Stimulated activated CD4-positive, alpha-beta T cell treated with anti-CD3 and anti-CD28 coated beads, Interleukin-4, amount 100 ng/mL, for 1 hour (primary cell): ENCODE data around the gene TXK.

ENCODE experiments used
- DNase-seq: peaks from one replicate; pipeline ENCODE4 v3.0.0-alpha.2; 2020

The TXK gene

DNA sequence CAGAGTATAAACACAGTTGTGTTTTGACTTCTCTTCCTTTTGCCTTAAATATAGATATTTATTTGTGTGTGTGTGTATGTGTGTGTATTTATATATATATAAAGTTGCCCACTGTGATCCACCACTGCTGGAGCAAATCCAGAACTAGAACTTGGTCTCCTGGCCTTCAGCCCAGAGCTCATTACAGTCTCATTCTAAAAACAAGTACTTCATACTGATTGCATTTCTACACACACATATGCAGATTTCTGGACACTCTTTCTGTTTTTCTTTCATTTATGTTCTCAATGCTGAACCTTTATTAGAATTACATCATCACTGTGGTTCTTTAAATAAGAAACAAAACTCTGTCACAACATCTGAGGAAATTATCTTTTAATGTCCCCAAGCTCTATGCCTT lies 381 bp downstream of the TXK start:
- no peak for DNase-seq

DNA sequence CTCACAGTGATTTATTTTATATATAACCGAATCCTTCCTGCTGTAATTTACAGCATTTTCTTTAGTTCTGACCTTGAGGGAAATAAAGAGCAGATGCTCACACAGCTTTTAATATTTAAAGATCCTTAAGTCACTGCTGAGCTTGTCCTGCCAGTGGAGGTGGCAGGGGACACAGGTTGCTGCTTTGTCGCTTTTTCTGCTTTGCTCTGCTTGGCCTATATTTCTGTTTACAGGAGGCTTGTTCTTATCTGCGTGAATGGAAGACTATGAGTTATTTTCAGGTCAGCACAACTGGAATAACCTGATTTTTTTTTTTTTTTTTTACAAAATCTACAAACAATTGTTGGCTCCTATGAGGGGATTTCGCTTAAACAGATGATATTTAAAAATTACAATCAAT lies 2.3 kb downstream of the TXK start:
- DNase-seq, result no peak

- DNase-seq, result no peak
Observed at GRCh38 chr4:48130100-48130499, 4.0 kb downstream of the TXK start.

- DNase-seq, result peak; percentile 15
Observed at GRCh38 chr4:48129307-48130014, 4.6 kb downstream of the TXK start.

DNA sequence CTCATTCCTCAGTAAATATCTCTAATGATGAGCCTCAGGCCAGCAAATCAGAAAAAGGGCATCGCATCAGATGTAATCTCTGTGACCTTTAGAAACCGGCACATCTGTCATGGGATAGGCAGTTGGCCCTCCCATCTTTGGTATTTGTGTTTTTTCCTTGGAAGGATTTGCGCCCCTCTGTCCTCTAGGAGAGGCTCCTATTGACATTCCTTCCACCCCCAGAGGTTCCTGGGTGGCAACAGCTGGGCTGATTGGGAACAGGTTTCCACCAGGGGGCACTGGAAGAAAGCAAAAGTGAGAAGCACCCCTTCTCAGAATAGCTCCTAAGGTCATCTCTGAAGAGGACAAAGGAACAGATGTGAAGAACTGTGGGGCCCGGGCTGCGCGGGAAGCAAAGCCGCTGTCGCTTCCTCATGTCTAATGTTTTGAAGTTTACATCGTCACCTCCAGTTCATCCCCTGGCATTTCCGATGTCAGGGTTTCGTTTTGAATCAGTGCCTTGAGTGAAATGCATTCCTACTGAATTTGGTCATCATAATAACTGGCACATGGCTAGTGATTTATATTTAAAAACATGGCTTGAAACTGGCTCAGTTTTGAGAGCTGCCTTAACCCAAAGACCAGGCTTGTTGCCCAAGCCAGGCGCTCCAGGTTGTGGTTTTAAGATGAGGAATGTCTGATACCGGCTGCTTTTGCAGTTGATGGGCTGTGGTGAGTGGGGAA lies 6.2 kb downstream of the TXK start:
- DNase-seq, result peak; percentile 65

DNA sequence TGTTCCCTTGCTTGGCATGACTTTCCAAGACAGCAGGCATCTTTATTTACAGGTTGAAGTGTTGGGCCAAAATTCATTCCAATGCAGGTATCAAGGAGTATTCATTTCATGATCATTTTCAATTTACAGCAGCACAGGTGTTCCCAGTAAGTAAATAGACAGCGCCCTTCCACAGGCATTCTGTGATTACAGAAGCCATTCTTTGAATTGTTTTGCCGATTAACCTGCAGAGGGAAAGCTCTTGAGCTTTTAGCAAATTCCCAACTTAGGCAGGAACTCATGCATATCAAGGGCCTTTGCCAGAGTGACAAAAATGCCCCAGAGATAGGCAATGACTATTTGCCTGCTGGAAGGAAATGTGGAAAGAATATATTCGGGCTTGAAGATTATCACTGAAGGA lies 6.8 kb downstream of the TXK start:
- DNase-seq, result no peak

GRCh38 chr4:48126621-48127020 lies 7.4 kb downstream of the TXK start:
- no peak for DNase-seq

DNA sequence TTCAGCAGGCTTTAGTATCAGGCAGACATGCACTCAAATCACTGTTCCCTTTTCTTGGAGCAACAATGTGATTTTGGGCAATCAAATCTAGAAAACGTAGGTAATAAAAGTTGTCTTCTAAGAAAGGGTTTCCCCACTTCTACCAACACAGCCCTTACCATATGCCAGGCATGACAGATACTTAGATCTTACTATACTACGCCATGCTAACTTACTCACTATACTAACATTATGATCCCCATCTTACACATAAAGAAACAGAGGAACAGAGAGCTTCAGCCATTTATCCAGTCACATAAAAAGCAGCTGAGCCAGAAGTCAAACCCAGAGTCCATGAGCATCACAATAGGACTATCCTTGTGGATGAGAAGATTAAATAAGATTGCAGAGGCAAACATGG lies 9.2 kb downstream of the TXK start:
- no peak for DNase-seq

- DNase-seq, result no peak
Observed at GRCh38 chr4:48122756-48123155, 11.3 kb downstream of the TXK start.

DNA sequence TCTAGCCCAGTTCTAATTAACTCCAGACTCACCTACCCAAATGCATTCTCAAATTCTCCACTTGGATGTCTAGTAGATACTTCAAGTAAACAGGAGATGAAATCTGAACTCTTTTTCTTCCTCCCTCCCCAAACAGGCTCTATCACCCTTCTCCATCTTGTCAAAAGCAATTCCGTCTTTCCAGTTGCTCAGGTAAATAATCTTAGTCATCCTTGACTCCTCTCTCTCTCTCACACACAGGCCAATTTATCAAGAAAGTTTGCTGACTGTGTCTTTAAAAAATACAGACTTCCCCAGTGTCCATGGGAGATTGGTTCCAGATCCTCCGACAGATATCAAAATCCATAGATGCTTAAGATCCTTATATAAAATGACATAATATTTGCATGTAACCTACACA lies 12.9 kb downstream of the TXK start:
- no peak for DNase-seq

DNA sequence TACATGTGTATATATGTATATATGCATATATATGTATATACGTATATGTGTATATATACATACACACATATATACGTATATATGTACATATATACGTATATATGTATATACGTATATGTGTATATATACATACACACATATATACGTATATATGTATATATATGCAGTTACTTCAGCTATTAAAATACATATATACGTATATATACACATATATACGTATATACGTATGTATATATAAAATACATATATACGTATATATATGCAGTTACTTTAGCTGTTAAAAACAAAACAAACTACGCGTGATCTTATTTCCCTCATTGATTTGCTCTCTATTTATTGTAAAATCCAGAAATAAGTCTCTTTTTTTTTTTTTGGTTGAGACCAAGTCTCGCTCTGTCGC lies 13.9 kb downstream of the TXK start:
- DNase-seq, result no peak

GRCh38 chr4:48119646-48120045 lies 14.4 kb downstream of the TXK start:
- no peak for DNase-seq

DNA sequence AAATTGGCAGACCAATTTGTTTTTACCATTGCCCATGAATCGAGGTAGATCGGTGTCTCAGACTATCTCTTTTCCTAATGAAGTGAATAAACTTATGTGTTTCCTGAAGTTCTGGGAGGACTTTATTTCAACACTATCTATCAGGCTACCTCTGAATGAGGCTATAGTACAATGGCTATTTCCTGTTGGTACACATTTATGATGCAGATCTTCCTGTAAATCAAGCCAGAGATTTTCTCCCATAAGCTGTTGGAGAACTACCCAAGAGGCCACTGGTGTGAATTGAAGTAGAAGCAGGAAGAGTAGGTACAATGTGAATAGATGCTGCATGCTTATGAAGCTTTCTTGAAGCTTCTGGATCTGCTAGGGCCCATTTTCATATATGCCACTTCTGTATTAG lies 16.0 kb downstream of the TXK start:
- no peak for DNase-seq

GRCh38 chr4:48116582-48116981 lies 17.5 kb downstream of the TXK start:
- no peak for DNase-seq

DNA sequence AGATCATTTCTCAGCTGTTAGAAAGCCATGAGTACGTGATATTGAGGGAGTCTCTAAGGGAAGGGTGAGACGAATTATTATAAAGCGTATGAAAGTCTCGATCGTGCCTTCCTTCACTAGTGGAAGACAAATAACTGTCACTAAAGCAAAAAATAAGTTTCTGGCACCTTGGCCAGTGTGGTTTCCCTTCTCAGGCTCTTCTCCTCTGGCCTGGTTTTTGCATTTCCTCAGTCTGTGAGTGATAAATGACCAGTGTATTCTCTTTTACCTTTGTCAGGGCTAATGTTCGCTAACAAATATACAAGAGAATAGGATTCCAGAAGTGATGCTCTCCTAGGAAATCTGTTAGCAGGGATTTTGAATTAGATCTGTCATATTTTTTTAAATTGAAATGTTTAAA lies 19.6 kb downstream of the TXK start:
- no peak for DNase-seq

DNA sequence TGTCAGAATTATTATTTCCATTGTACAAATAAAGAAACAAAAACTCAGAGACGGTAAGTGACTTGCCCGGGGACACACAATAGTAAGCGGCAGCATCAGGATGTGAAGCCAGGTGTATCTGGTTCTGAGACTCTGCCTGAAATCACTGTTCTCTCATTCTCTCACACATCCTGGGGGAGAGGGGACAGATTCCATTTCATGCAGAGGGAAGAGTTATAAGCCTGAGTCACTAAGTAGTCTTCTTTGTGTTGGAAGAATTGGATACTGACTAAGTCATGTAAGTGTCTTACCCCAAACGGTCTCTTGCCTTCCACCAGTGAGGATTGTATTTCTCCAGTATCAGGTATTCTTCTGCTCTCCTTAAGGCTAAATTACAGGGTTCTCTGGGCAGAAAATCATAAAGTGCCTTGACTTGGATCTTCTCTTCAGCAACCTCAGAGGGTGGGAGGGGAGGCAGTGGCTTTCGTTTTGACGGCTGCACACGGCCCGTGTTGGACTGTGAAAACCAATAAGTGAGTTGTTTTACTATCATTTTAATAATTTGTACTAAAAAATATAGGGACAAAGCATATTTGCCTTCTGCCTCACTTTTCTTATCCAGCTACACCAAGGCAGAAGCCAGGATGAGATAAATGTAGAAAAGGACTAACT lies 21.9 kb downstream of the TXK start:
- no peak for DNase-seq

GRCh38 chr4:48110452-48110978 lies 23.5 kb downstream of the TXK start:
- no peak for DNase-seq

- no peak for DNase-seq
Observed at GRCh38 chr4:48109413-48110263, 24.4 kb downstream of the TXK start.

DNA sequence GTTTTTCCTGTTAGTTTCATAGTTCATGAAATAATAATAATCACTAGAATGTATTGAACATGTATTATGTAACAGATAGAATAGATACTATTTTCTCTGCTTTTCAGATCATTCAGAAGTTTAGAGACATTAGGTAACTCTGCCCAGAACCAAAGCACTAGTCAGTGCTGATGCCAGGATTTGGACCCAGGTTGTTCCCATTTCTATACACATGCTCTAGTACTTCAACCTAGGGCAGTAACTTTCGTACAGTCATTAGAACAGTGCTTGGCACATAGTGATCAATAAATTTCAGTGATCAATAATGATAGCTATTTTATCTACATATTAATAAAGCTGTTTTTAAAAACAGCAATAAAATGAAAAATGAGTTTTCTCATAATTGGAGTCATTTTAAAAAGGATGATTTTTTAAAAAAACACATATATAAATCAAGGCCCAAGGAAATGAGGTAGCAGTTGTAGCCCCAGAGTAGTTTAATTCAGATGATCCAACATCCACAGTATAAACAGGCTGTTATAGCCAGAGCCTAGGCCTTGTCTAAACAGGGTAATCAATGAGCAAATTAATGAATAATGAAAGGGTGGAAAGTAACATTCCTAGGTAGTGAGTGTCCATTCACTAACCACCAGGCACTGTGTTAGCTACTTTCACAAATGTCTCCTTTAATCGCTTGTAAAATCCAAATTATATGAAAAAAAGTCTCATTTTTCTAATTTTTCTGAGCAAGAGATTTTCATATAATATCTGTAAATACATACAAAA lies 25.6 kb downstream of the TXK start:
- no peak for DNase-seq

- no peak for DNase-seq
Observed at GRCh38 chr4:48105230-48105629, 28.8 kb downstream of the TXK start.

DNA sequence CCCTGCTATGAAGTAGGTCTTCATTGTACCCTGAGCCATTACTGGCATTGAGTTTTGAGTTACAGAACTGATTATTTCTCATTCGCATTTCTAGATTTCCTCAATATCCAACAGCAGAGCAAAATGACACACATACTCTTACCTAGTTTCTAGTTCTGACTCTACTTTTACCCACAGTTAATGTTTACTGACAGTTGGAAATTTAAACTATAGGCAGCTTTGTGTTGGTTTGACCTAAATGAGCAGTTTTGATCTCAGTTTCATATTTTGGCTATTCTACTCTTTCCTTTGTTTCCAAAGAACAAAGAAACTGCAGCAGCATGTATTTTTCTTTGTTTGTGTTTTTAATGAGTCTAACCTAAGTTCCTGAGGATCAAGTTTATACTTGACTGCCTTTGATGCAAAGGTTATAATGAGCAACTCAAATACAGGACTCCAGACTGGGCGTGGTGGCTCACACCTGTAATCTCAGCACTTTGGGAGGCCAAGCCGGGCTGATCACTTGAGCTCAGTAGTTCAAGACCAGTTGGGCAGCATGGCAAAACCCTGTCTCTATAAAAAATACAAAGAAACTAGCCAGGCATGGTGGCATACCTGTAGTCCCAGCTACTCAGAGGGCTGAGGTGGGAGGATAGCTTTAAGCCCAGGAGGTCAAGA lies 30.4 kb downstream of the TXK start:
- no peak for DNase-seq

GRCh38 chr4:48102303-48102702 lies 31.7 kb downstream of the TXK start:
- DNase-seq, result no peak
